SKM-1 treated with dmso at 0.1 percent for 144 hours (cell line): Measurements from ENCODE around the gene TNIP1.
A peak's percentile ranks its signal among the peaks of the same experiment; 100 is the strongest.

ENCODE experiments used
- DNase-seq: peaks from one replicate; lab custom pipeline; 2025; ENCODE audit not compliant: unreplicated experiment; lab: John Stamatoyannopoulos, UW

The TNIP1 gene

GRCh38 chr5:151067632-151068432, 13.0 kb downstream of the TNIP1 start:
- no peak for DNase-seq

GRCh38 chr5:151066920-151067319, 13.9 kb downstream of the TNIP1 start:
- DNase-seq = no peak

- DNase-seq = no peak
Measured at GRCh38 chr5:151065609-151066008, 15.2 kb downstream of the TNIP1 start.

- no peak for DNase-seq
Measured at GRCh38 chr5:151064916-151065499, 15.8 kb downstream of the TNIP1 start.

GRCh38 chr5:151063142-151063989, 17.5 kb downstream of the TNIP1 start:
- DNase-seq = peak; percentile 5

GRCh38 chr5:151062405-151063141, 18.3 kb downstream of the TNIP1 start:
- DNase-seq = no peak

- DNase-seq = no peak
Measured at GRCh38 chr5:151060742-151061141, 20.1 kb downstream of the TNIP1 start.

- DNase-seq = peak; percentile 26
Measured at GRCh38 chr5:151058891-151059489, 21.8 kb downstream of the TNIP1 start.

- DNase-seq = no peak
Measured at GRCh38 chr5:151058301-151058700, 22.5 kb downstream of the TNIP1 start.

- DNase-seq = peak; percentile 69
Measured at GRCh38 chr5:151056379-151057325, 24.2 kb downstream of the TNIP1 start.

- no peak for DNase-seq
Measured at GRCh38 chr5:151055336-151055735, 25.5 kb downstream of the TNIP1 start.

- no peak for DNase-seq
Measured at GRCh38 chr5:151054709-151055108, 26.1 kb downstream of the TNIP1 start.

- DNase-seq = no peak
Measured at GRCh38 chr5:151053796-151054462, 26.9 kb downstream of the TNIP1 start.

- peak; percentile 4 for DNase-seq
Measured at GRCh38 chr5:151052836-151053235, 28.0 kb downstream of the TNIP1 start.

- no peak for DNase-seq
Measured at GRCh38 chr5:151051931-151052608, 28.8 kb downstream of the TNIP1 start.

- DNase-seq = peak; percentile 91
Measured at GRCh38 chr5:151051066-151051930, 29.5 kb downstream of the TNIP1 start.

GRCh38 chr5:151048526-151048925, 32.3 kb downstream of the TNIP1 start:
- DNase-seq = no peak
